Stimulated activated CD4-positive, alpha-beta T cell treated with anti-CD3 and anti-CD28 coated beads, Interleukin-4, amount 100 ng/mL, for 1 hour (primary cell): Measurements from ENCODE around the gene DYNLL1.
A peak's percentile ranks its signal among the peaks of the same experiment; 100 is the strongest.
"Not testable (repeated sequence)": the region's sequence is repeated elsewhere in the genome, so short reads cannot be mapped to it uniquely, and the experiment has no call there.

ENCODE experiments used
- DNase-seq: peaks from one replicate; pipeline ENCODE4 v3.0.0-alpha.2; 2020

The DYNLL1 gene

DNA sequence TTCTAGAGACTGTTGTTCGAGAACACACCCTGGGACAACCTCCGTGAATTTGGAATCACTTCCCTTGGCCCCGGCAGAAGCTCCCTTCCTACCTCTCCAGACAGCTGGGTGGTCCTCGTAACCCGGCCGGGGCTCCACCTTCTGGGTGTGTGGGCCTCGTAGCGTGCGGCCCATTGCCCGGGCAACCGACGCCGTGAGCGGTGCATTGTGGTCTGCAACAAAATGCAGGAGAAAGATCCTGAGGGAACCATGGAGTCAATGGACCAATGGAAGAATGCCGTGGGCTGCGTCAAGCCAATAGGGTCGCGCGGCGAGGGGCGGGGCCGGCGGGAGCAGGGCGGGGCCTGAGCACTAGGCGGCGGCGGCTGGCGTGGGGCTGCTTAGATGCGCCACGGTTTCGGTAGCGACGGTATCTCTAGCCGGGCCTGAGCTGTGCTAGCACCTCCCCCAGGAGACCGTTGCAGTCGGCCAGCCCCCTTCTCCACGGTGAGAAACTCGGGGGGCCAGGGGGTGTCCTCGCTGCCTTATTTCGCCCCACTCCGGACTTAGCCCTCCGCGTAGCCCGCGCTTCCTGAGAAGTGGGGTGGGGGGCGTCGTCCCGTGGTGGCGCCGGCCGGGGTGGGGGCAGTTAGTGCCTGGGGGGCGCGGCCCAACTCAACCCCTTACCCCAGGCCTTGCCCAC lies at the start of gene DYNLL1:
Gene DYNLL1 (plus strand): TSS at position 383 of the 682 bp plus-strand sequence. CDS start 309 bp downstream, outside the sequence.
- DNase-seq = peak; percentile 98

DNA sequence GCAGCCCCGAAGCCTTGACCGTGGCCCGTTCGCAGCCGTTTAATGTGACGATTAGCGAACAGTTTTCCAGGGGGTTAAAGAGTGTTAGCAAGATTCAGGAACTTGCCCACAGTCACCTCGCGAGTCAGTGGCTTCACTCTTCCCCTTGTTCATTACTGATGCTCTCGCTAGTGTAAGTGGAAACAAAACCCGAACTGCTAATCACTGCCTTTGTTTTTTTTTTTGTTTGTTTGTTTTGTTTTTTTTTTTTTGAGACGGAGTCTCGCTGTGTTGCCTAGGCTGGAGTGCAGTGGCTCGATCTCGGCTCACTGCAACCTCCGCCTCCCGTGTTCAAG lies 49.1 kb upstream of the DYNLL1 start:
- DNase-seq = not testable (repeated sequence)

DNA sequence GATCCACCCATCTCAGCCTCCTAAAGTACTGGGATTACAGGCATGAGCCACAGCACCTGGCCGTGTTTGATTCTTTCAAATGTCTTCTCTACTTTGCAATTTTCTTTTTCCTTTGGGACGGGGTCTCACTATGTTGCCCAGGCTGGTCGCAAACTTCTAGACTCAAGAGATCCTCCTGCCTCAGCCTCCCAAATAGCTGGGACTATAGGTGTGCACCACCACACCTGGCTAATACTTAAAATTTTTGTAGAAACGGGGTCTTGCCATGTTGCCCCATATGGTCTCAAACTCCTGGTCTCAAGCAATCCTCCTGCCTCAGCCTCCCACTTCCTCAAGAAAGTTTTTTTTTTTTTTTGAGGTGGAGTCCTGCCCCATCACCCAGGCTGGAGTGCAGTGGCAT lies 47.9 kb upstream of the DYNLL1 start:
- DNase-seq = no peak

GRCh38 chr12:120452524-120452923 lies 43.4 kb upstream of the DYNLL1 start:
- DNase-seq = not testable (repeated sequence)

GRCh38 chr12:120453060-120453750 lies 42.7 kb upstream of the DYNLL1 start:
- no peak for DNase-seq

GRCh38 chr12:120453977-120454376 lies 41.9 kb upstream of the DYNLL1 start:
- no peak for DNase-seq

DNA sequence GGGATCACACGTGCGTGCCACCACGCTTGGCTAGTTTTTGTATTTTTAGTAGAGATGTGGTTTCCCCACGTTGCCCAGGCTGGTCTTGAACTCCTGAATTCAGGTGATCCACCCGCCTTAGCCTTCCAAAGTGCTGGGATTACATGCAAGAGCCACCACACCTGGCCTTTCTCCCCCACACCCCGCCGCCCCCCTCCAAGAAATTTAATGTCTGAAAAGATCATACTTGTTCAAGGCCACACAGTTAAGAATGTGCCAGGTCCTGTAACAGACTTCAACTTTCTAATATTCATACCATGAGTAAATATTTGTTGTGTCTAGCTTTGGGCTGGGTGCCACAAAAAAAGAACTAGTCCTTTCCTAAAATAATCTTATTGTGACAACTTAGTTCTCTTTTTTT lies 40.6 kb upstream of the DYNLL1 start:
- no peak for DNase-seq

GRCh38 chr12:120457133-120457532 lies 38.8 kb upstream of the DYNLL1 start:
- no peak for DNase-seq

GRCh38 chr12:120460157-120460556 lies 35.8 kb upstream of the DYNLL1 start:
- no peak for DNase-seq

DNA sequence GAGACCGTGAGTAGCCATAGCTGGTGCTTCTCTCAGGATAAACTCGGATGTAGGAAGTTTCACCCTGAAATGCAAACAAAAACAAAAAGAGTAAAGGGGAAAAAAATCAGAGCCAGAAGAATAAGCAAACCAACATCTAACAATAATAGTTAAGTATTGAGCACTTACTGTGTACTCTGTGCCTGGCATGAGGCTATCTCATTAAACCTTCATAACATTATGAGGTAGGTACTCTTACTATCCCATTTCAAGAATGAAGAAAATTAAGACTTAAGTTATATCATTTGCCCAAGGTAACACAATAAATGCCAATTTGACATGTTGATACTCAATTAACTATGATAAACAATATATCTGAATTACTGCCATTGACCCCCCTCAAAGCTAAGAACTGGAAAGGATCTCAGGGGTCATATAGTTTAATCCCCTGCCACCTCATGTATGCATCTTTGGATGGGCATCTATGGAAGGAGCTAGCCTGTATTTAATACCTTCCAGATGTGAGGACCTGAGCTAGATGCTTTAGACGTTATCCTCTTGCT lies 33.7 kb upstream of the DYNLL1 start:
- DNase-seq = no peak

GRCh38 chr12:120463712-120464111 lies 32.2 kb upstream of the DYNLL1 start:
- no peak for DNase-seq

GRCh38 chr12:120465756-120466155 lies 30.2 kb upstream of the DYNLL1 start:
- DNase-seq = no peak

DNA sequence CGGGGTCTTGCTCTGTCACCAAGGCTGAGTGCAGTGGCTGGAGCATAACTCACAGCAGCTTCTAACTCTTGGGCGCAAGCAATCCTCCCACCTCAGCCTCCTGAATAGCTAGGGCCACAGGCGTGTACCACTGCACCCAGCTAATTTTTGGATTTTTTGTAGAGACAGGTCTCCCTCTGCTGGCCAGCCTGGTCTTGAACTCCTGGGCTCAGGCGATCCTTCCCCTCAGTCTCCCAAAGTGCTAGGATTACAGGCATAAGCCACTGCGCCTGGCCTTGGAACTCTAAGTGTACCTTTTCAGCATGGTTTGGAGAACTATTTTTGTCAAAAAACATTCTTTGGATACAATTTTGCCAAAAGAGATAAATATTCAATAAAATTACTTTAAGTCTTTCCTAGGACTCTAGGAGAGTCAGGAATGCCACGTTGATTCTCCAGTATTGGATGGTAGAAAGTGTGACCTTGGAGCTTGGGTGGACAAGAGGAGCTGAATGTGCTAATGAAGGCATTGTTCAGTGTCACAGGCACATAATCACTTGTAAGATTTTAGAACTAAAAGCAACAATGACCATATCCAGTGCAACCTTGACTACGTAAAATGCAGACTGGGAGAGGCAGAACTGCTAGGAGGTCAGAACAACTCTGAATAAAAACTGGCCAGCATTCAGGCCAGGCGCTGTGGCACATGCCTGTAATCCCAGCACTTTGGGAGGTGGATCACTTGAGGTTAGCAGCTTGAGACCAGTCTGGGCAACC lies 29.2 kb upstream of the DYNLL1 start:
- DNase-seq = peak; percentile 41

DNA sequence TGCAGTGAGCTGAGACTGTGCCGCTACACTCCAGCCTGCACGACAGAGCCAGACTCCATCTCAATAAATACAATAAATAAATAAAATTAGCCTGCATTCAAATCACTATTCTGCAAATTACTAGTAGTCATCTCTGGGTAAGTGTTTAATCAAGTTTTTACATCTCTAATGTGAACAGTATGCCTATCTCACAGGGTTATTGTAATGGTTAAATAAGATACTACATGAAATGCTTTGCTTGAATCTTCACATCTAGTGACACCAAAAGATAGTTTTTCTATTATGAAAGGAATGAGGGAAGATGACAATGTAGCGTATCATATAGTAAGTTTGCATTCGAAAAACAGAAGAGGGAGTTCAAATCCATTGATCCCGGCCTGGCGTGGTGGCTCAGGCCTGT lies 28.5 kb upstream of the DYNLL1 start:
- no peak for DNase-seq

GRCh38 chr12:120468325-120468820 lies 27.5 kb upstream of the DYNLL1 start:
- DNase-seq = peak; percentile 18

- peak; percentile 59 for DNase-seq
Observed at GRCh38 chr12:120468821-120469449, 27.0 kb upstream of the DYNLL1 start.

DNA sequence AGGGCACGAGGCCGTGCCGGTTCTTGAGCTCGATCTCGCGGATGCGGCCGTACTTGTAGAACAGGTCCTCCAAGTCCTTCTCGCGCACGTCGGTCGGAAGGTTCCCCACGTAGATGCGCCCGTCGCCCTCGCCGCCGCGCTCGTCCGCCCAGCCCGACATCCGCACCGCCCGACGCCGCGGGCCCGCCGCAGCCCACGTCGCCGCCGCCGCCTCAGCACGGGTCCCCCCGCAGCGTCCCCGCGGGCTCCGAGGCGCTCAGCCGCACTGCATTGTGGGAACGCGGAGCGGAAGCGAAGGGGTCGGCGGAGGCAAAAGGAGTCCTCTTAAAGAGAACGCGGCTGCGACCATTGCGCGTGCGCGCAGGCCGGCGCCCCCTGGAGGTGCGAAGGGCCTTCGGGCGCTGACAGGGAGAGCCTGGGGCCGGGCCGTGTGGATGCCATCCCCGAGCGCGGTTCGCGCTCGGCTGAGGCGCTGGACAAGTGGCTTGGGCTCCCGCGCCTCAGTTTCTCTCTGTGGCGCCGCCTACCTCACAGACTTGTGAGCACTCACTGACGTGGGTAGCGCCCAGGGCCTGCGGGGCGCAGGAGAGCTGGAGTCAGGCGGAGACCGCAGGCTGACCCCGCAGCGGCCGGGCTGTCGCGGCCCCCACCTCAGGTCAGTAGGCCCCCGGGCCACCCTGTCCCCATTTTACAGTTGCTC lies 26.3 kb upstream of the DYNLL1 start, which contains the start of gene SRSF9:
Gene SRSF9 (minus strand): TSS at position 299 of the 700 bp plus-strand sequence. CDS start 139 bp downstream, at position 160.
- DNase-seq = peak; percentile 98

- no peak for DNase-seq
Observed at GRCh38 chr12:120470150-120470784, 25.6 kb upstream of the DYNLL1 start.

DNA sequence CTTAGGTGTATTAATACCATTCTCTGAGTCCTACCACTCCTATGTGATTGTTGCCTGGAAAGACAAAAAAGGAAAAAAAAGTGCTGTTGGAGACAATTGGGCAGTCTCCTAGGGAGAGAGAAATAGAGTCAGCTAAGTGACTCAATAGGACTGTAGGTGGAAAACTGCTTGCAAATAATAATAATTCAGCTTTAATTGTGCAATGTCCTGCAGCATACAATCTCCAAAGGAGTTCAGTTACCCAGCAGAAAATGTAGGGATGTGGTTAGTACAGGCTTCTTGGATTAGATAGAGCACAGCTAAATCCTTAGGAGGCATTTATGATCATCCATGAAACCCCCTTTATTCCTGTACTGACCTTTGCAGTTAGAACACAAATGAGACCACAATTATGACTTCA lies 23.4 kb upstream of the DYNLL1 start:
- no peak for DNase-seq

DNA sequence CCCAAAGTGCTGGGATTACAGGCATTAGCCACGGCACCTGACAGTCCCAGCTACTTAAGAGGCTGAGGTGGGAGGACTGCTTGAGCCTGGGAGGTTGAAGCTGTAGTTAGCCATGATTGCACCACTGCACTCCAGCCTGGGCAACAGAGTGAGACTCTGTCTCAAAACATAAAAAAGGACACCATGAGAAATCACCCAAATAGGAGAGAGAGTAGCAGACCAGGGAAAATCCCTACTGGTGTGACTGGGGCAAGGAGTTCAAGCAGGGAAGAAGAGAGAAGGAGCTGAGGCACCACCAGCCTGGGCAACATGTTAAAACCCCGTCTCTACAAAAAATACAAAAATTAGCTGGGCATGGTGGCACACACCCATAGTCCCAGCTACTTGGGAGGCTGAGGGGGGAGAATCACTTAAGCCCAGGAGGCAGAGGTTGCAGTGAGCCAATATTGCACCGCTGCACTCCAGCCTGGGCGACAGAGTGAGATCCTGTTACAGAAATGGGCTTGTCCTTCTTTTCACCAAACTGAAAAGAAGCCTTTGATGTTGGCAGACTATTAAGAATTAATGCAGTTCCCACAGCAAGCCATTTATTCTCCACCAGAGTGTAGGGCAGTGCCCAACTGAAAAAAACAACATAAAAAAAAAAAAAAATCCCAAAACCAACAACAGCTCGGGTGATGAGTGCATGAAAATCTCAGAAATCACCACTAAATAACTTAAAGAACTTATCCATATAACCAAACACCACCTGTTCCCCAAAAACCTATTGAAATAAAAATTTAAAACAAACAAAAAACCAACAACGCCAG lies 21.9 kb upstream of the DYNLL1 start:
- no peak for DNase-seq

DNA sequence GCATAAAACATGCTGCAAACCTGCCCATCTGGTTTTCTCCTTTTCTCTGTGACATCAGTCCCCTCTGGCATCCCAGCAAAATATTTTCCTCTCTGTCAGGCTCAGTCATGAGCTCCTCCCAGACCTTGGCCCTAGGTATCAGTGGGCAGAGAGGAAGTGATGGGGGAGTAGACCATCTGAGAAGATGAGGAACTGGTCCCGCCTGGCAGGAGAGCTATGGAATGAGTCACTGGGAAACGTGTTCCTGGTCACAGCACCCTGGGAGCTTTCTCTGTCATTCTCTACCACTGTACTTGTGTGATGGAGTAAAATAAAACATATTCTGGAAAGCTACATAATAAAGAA lies 21.3 kb upstream of the DYNLL1 start:
- no peak for DNase-seq
